HepG2 (cell line): ENCODE results near the gene SLC4A11. TPM values are rescaled to one million over a fixed set of nuclear protein-coding genes. Genes with fewer than 3 reads are reported as not detected.

ENCODE experiments used
- ASH2L ChIP-seq: fragments of 300-600, 200-600 bp; sonication (generic); IDR thresholded peaks from 2 replicates; pipeline ENCODE4 v1.7.0; 2017; ENCODE audit warnings: low read depth, mild to moderate bottlenecking, moderate library complexity, mixed read lengths, low read length; ENCODE audit not compliant: insufficient read length
- FOXA1 ChIP-seq, 2 experiments: fragments of 450-650 bp in 1 of 2; sonication (generic) in 1 of 2; formaldehyde crosslinking in 1 of 2; IDR thresholded peaks; 2 replicates each; pipeline versions ENCODE4 v1.4.0 to v1.6.1; 2016 to 2020; ENCODE audit warnings: missing genetic modification reagents in 1 of 2
- HES4 ChIP-seq: sonication (generic); formaldehyde crosslinking; IDR thresholded peaks from 2 replicates; pipeline ENCODE4 v1.9.0; 2021; ENCODE audit warnings: mild to moderate bottlenecking, missing genetic modification reagents, borderline replicate concordance
- HOXD1 ChIP-seq: sonication (generic); formaldehyde crosslinking; IDR thresholded peaks from 2 replicates; pipeline ENCODE4 v1.5.0; 2020; ENCODE audit warnings: missing genetic modification reagents
- NR2C2 ChIP-seq: sonication (generic); formaldehyde crosslinking; IDR thresholded peaks from 2 replicates; pipeline ENCODE4 v1.4.0; 2020; ENCODE audit warnings: missing genetic modification reagents, mild to moderate bottlenecking, moderate library complexity, borderline replicate concordance
- PHF8 ChIP-seq: sonication (generic); formaldehyde crosslinking; IDR thresholded peaks from 2 replicates; pipeline ENCODE4 v1.5.0; 2020; ENCODE audit warnings: missing genetic modification reagents
- SMAD1 ChIP-seq: sonication (generic); formaldehyde crosslinking; IDR thresholded peaks from 2 replicates; pipeline ENCODE4 v1.4.0; 2020; ENCODE audit warnings: missing genetic modification reagents, low read depth, mild to moderate bottlenecking, borderline replicate concordance
- SSRP1 ChIP-seq: IDR thresholded peaks from 2 replicates; pipeline ENCODE4 v1.6.1; 2016; ENCODE audit warnings: control low read depth
- TOPORS ChIP-seq: sonication (generic); formaldehyde crosslinking; IDR thresholded peaks from 2 replicates; pipeline ENCODE4 v1.8.0; 2023; ENCODE audit warnings: mild to moderate bottlenecking, missing genetic modification reagents
- polyA plus RNA-seq, 8 experiments: library from polyadenylated mRNA; depleted of rRNA in 3 of 8; stranded (reverse) in 7 of 8; unstranded in 1 of 8; fragments of >200 nt; fragmentation: Illumina TruSeq in 4 of 8; extraction: Trizol in 4 of 8; gene quantifications; 2 replicates each; pipeline versions ENCODE4 v1.2.1 to v1.2.3, GENCODE V29; 2011 to 2016; ENCODE audit warnings: low read depth in 4 of 8, missing spikeins in 1 of 8, mixed read lengths in 1 of 8; ENCODE audit not compliant: insufficient read depth in 1 of 8
- total RNA-seq, 5 experiments: library from RNA; depleted of rRNA; stranded (reverse); fragments of >200 nt; fragmentation: Illumina TruSeq; extraction: Trizol; gene quantifications; 2 replicates each; pipeline ENCODE4 v1.2.3, GENCODE V29; 2016; ENCODE audit warnings: low read depth in 1 of 5
- TF ChIP-seq, protein P1 (sequence below): sonication (generic); formaldehyde crosslinking; IDR thresholded peaks from 2 replicates; pipeline ENCODE4 v1.5.1; 2020; ENCODE audit warnings: mild to moderate bottlenecking, moderate library complexity, missing genetic modification reagents
- TF ChIP-seq, protein P2 (sequence below): sonication (generic); formaldehyde crosslinking; IDR thresholded peaks from 2 replicates; pipeline ENCODE4 v1.4.0; 2020; ENCODE audit warnings: missing genetic modification reagents
- TF ChIP-seq, protein P3 (sequence below): sonication (generic); formaldehyde crosslinking; IDR thresholded peaks from 2 replicates; pipeline ENCODE4 v1.4.0; 2020; ENCODE audit warnings: missing genetic modification reagents
- TF ChIP-seq, protein P4 (sequence below): sonication (generic); formaldehyde crosslinking; IDR thresholded peaks from 2 replicates; pipeline ENCODE4 v1.8.1; 2022; ENCODE audit warnings: low read depth, mild to moderate bottlenecking, missing genetic modification reagents
- TF ChIP-seq, protein P5 (sequence below), 2 experiments: sonication (generic) in 1 of 2; formaldehyde crosslinking in 1 of 2; IDR thresholded peaks; 2 replicates each; pipeline versions ENCODE4 v1.4.0 to v1.6.1; 2018 to 2020; ENCODE audit warnings: missing genetic modification reagents in 2 of 2, borderline replicate concordance in 1 of 2, low read depth in 1 of 2, mild to moderate bottlenecking in 1 of 2, missing biosample characterization in 1 of 2
- TF ChIP-seq, protein P6 (sequence below): sonication (generic); formaldehyde crosslinking; IDR thresholded peaks from 2 replicates; pipeline ENCODE4 v1.5.0; 2020; ENCODE audit warnings: missing genetic modification reagents
- TF ChIP-seq, protein P7 (sequence below): IDR thresholded peaks from 2 replicates; pipeline ENCODE4 v1.6.1; 2016; ENCODE audit warnings: low read depth, borderline replicate concordance

Gene SLC4A11
- total and polyA plus RNA-seq, 2 of the 13 experiments (the other 11 are each of a cell fraction or from before 2014, with no cell fraction given) = 3.9 to 27.0 TPM

DNA sequence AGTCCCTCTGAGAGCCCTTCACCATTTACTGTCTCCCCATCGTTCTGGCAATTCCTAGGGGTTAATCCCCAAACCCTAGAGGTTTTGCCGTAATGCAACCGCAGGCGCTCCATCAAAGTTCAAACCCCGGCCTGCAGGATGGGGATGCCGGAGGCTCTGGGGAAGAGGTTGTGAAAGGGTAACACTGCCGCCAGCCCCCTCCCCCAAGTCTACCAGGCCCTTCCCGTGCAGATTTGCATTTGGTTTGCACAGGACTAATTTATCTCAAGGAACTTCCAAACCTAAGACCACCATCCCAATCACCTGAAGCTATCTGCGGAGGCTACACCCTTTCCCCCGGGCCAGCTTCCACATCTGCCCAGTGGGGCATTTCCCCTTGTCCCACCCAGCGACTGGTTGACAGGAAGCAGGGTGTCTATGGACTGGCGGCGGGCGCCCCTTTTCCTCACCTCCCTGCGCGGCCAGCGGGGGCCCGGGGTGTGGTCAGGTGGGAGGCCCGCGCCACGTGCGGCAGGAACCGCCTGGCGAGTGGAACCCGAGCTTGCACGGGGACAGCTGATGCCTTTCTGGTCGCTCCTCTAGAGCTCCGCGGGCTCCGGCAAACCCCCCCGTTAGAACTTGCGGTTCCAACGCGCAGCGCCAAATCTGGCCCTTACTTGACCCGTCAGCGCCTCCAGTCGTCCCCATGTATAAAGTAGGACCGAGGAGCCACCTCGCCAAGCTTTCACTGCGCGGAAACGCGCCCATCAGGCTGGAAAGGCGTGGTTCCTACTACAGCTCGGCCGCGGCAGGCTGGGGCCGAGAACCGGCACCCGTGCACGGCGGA lies 9.4 kb upstream of the SLC4A11 start (continued):
- TF ChIP-seq, protein P1, sequence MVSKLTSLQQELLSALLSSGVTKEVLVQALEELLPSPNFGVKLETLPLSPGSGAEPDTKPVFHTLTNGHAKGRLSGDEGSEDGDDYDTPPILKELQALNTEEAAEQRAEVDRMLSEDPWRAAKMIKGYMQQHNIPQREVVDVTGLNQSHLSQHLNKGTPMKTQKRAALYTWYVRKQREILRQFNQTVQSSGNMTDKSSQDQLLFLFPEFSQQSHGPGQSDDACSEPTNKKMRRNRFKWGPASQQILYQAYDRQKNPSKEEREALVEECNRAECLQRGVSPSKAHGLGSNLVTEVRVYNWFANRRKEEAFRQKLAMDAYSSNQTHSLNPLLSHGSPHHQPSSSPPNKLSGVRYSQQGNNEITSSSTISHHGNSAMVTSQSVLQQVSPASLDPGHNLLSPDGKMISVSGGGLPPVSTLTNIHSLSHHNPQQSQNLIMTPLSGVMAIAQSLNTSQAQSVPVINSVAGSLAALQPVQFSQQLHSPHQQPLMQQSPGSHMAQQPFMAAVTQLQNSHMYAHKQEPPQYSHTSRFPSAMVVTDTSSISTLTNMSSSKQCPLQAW (CRISPR knock-in tag) = no peak
- TF ChIP-seq TOPORS (CRISPR knock-in tag) (no peak), ASH2L (no peak), SMAD1 (CRISPR knock-in tag) (no peak), NR2C2 (CRISPR knock-in tag) (no peak), HOXD1 (CRISPR knock-in tag) (peak; percentile 20; the same call in 1 of the 2 replicates), HES4 (CRISPR knock-in tag) (no peak), PHF8 (peak; percentile 27; the same call in 1 of the 2 replicates), FOXA1 (IDR thresholded peaks at IDR 0.05) (no peak), FOXA1 (CRISPR knock-in tag; IDR thresholded peaks at IDR 0.05) (no peak), SSRP1 (no peak)
- TF ChIP-seq, protein P2, sequence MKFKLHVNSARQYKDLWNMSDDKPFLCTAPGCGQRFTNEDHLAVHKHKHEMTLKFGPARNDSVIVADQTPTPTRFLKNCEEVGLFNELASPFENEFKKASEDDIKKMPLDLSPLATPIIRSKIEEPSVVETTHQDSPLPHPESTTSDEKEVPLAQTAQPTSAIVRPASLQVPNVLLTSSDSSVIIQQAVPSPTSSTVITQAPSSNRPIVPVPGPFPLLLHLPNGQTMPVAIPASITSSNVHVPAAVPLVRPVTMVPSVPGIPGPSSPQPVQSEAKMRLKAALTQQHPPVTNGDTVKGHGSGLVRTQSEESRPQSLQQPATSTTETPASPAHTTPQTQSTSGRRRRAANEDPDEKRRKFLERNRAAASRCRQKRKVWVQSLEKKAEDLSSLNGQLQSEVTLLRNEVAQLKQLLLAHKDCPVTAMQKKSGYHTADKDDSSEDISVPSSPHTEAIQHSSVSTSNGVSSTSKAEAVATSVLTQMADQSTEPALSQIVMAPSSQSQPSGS (CRISPR knock-in tag) = peak; percentile 14; the same call in 1 of the 2 replicates
- TF ChIP-seq, protein P3, sequence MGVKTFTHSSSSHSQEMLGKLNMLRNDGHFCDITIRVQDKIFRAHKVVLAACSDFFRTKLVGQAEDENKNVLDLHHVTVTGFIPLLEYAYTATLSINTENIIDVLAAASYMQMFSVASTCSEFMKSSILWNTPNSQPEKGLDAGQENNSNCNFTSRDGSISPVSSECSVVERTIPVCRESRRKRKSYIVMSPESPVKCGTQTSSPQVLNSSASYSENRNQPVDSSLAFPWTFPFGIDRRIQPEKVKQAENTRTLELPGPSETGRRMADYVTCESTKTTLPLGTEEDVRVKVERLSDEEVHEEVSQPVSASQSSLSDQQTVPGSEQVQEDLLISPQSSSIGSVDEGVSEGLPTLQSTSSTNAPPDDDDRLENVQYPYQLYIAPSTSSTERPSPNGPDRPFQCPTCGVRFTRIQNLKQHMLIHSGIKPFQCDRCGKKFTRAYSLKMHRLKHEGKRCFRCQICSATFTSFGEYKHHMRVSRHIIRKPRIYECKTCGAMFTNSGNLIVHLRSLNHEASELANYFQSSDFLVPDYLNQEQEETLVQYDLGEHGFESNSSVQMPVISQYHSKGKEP (CRISPR knock-in tag) = no peak
- TF ChIP-seq, protein P4, sequence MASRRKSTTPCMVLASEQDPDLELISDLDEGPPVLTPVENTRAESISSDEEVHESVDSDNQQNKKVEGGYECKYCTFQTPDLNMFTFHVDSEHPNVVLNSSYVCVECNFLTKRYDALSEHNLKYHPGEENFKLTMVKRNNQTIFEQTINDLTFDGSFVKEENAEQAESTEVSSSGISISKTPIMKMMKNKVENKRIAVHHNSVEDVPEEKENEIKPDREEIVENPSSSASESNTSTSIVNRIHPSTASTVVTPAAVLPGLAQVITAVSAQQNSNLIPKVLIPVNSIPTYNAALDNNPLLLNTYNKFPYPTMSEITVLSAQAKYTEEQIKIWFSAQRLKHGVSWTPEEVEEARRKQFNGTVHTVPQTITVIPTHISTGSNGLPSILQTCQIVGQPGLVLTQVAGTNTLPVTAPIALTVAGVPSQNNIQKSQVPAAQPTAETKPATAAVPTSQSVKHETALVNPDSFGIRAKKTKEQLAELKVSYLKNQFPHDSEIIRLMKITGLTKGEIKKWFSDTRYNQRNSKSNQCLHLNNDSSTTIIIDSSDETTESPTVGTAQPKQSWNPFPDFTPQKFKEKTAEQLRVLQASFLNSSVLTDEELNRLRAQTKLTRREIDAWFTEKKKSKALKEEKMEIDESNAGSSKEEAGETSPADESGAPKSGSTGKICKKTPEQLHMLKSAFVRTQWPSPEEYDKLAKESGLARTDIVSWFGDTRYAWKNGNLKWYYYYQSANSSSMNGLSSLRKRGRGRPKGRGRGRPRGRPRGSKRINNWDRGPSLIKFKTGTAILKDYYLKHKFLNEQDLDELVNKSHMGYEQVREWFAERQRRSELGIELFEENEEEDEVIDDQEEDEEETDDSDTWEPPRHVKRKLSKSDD (CRISPR knock-in tag) = 0 out of 2 replicates have a peak, but pooled peaks have one; percentile 45
- TF ChIP-seq, protein P5, sequence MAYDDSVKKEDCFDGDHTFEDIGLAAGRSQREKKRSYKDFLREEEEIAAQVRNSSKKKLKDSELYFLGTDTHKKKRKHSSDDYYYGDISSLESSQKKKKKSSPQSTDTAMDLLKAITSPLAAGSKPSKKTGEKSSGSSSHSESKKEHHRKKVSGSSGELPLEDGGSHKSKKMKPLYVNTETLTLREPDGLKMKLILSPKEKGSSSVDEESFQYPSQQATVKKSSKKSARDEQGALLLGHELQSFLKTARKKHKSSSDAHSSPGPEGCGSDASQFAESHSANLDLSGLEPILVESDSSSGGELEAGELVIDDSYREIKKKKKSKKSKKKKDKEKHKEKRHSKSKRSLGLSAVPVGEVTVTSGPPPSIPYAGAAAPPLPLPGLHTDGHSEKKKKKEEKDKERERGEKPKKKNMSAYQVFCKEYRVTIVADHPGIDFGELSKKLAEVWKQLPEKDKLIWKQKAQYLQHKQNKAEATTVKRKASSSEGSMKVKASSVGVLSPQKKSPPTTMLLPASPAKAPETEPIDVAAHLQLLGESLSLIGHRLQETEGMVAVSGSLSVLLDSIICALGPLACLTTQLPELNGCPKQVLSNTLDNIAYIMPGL (CRISPR knock-in tag; IDR thresholded peaks at IDR 0.05; ENCODE audit: borderline replicate concordance in 1 of 2, low read depth in 1 of 2) = 0 out of 4 replicates have a peak, but pooled peaks of 1 of the 2 experiments have one; percentile 22
- TF ChIP-seq, protein P6, sequence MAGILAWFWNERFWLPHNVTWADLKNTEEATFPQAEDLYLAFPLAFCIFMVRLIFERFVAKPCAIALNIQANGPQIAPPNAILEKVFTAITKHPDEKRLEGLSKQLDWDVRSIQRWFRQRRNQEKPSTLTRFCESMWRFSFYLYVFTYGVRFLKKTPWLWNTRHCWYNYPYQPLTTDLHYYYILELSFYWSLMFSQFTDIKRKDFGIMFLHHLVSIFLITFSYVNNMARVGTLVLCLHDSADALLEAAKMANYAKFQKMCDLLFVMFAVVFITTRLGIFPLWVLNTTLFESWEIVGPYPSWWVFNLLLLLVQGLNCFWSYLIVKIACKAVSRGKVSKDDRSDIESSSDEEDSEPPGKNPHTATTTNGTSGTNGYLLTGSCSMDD (CRISPR knock-in tag) = no peak
- TF ChIP-seq, protein P7, sequence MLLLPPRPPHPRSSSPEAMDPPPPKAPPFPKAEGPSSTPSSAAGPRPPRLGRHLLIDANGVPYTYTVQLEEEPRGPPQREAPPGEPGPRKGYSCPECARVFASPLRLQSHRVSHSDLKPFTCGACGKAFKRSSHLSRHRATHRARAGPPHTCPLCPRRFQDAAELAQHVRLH (CRISPR knock-in tag) = no peak
